Keratinocyte (primary cell): Measurements from ENCODE around the gene CACNG4. TPM values are rescaled to one million over a fixed set of nuclear protein-coding genes. Genes with fewer than 3 reads are reported as not detected.

ENCODE experiments used
- DNase-seq: peaks from one replicate; pipeline ENCODE4 v3.0.0-alpha.2; 2011; ENCODE audit warnings: low read depth, missing footprints, low spot score
- FAIRE-seq: peaks from 2 replicates; lab custom pipeline; 2011; peaks lifted over from hg19 to GRCh38; lab: Jason Lieb, UNC
- H2AFZ ChIP-seq: 2 replicates; pipeline ENCODE4 v1.6.0; 2012; ENCODE audit warnings: low read length, control low read depth, inconsistent platforms; ENCODE audit not compliant: control insufficient read depth
- H3K27ac ChIP-seq: 2 replicates; pipeline ENCODE4 v1.5.1; 2011; ENCODE audit warnings: low read length; ENCODE audit not compliant: control insufficient read depth, insufficient read depth
- H3K27me3 ChIP-seq: 3 replicates; pipeline ENCODE4 v1.6.0; 2011; ENCODE audit warnings: low read length; ENCODE audit not compliant: control insufficient read depth, insufficient read depth; ENCODE audit errors: extremely low read depth
- H3K36me3 ChIP-seq, 2 experiments: 2 replicates in 1 of 2; 3 replicates in 1 of 2; pipeline ENCODE4 v1.5.1; 2011; ENCODE audit warnings: low read length in 2 of 2, mild to moderate bottlenecking in 1 of 2; ENCODE audit not compliant: control insufficient read depth in 2 of 2, insufficient read depth in 2 of 2; ENCODE audit errors: extremely low read depth in 1 of 2
- H3K4me1 ChIP-seq: 3 replicates; pipeline ENCODE4 v1.5.1; 2011; ENCODE audit warnings: low read length; ENCODE audit not compliant: control insufficient read depth, insufficient read depth; ENCODE audit errors: extremely low read depth
- H3K4me2 ChIP-seq: 3 replicates; pipeline ENCODE4 v1.6.0; 2011; ENCODE audit warnings: low read depth, low read length; ENCODE audit not compliant: control insufficient read depth, insufficient read depth; ENCODE audit errors: extremely low read depth
- H3K4me3 ChIP-seq, 3 experiments: fragments of 200-600 bp in 1 of 3; sonication (generic) in 1 of 3; 2 replicates in 2 of 3; 3 replicates in 1 of 3; pipeline ENCODE4 v1.5.1; 2011 to 2016; ENCODE audit warnings: low read length in 3 of 3, mild to moderate bottlenecking in 3 of 3, control low read depth in 2 of 3, inconsistent platforms in 1 of 3, low read depth in 1 of 3, mixed read lengths in 1 of 3, mixed run types in 1 of 3, moderate library complexity in 1 of 3; ENCODE audit not compliant: control insufficient read depth in 2 of 3, insufficient read depth in 2 of 3; ENCODE audit errors: extremely low read depth in 1 of 3
- H3K79me2 ChIP-seq: 2 replicates; pipeline ENCODE4 v1.6.0; 2012; ENCODE audit warnings: low read length; ENCODE audit not compliant: control insufficient read depth, insufficient read depth
- H3K9ac ChIP-seq: 3 replicates; pipeline ENCODE4 v1.6.0; 2011; ENCODE audit warnings: low read length; ENCODE audit not compliant: control insufficient read depth, insufficient read depth; ENCODE audit errors: extremely low read depth
- H3K9me1 ChIP-seq: 3 replicates; pipeline ENCODE4 v1.6.0; 2011; ENCODE audit warnings: low read length; ENCODE audit not compliant: control insufficient read depth, insufficient read depth; ENCODE audit errors: extremely low read depth
- H3K9me3 ChIP-seq: 2 replicates; pipeline ENCODE4 v1.5.1; 2012; ENCODE audit warnings: low read depth, low read length; ENCODE audit not compliant: control insufficient read depth
- H4K20me1 ChIP-seq: 3 replicates; pipeline ENCODE4 v1.6.0; 2011; ENCODE audit warnings: low read length; ENCODE audit not compliant: control insufficient read depth, insufficient read depth; ENCODE audit errors: extremely low read depth
- CTCF ChIP-seq, 3 experiments: IDR thresholded peaks in 1 of 3; conservative IDR thresholded peaks in 1 of 3; optimal IDR thresholded peaks in 1 of 3; 2 replicates in 2 of 3; 3 replicates in 1 of 3; pipeline versions ENCODE3 to v1.5.1; 2011; ENCODE audit warnings: low read length in 3 of 3, mild to moderate bottlenecking in 3 of 3, moderate library complexity in 2 of 3, control low read depth in 1 of 3, inconsistent platforms in 1 of 3; ENCODE audit not compliant: insufficient read depth in 2 of 3; ENCODE audit errors: extremely low read depth in 1 of 3
- EZH2 ChIP-seq: IDR thresholded peaks from one replicate; pipeline ENCODE4 v1.6.1; 2012; ENCODE audit warnings: inconsistent platforms, mild to moderate bottlenecking, low read length, moderate library complexity
- dilution Hi-C: fragments of 300-500 bp; cut with MboI; formaldehyde crosslinking; loops from one replicate; pipeline ENCODE4 v1.7.0; 2020; ENCODE audit warnings: low sequenced_read_pairs; ENCODE audit not compliant: extremely low pct_ligation_motif_present
- polyA plus RNA-seq, 5 experiments: library from polyadenylated mRNA; depleted of rRNA in 3 of 5; stranded (reverse) in 3 of 5; stranded (forward) in 1 of 5; unstranded in 1 of 5; fragments of >200 nt; gene quantifications; 1 replicate in 1 of 5; 2 replicates in 3 of 5; 3 replicates in 1 of 5; pipeline versions ENCODE4 v1.2.1 to v1.2.3, GENCODE V29; 2011 to 2012; ENCODE audit warnings: missing spikeins in 2 of 5, low read depth in 1 of 5, low replicate concordance in 1 of 5

CACNG4 gene
- polyA plus RNA-seq, 1 donor (not counting 4 experiments of a cell fraction or from before 2014, with no cell fraction given), result not detected

- peaks cover 4% of the 10 kb centered on the region for H3K27me3 ChIP-seq
- DNase-seq (no peak), FAIRE-seq (no peak)
- H3K4me2 ChIP-seq, result no peak overlapping the region
- H3K9me1 ChIP-seq, result no peaks in the 10 kb centered on the region
- dilution Hi-C loops, result no loop called here
- no peaks in the 10 kb centered on the region for H3K36me3 ChIP-seq
- H3K79me2 ChIP-seq, result no peaks in the 10 kb centered on the region
- no peak overlapping the region for H2AFZ ChIP-seq
- H3K4me3 ChIP-seq, result no peak overlapping the region
- no peak for TF ChIP-seq EZH2
- no peak for TF ChIP-seq CTCF (optimal IDR thresholded peaks at IDR 0.05 in 1 of 3, IDR thresholded peaks at IDR 0.05 in 1 of 3, conservative IDR thresholded peaks at IDR 0.05 in 1 of 3; ENCODE audit: extremely low read depth in 1 of 3, insufficient read depth in 2 of 3, low read length in 3 of 3)
- H3K4me1 ChIP-seq, result no peaks in the 10 kb centered on the region
- no peak overlapping the region for H3K27ac ChIP-seq
- H3K9ac ChIP-seq, result no peak overlapping the region
- no peaks in the 10 kb centered on the region for H3K9me3 ChIP-seq
- no peaks in the 10 kb centered on the region for H4K20me1 ChIP-seq
These were observed 89.6 kb downstream of the CACNG4 start for GRCh38 chr17:67054011-67054591.

- Histone ChIP-seq H3K4me2 (no peak overlapping the region), H3K4me1 (no peaks in the 10 kb centered on the region), H3K9ac (no peak overlapping the region), H2AFZ (no peak overlapping the region), H4K20me1 (no peaks in the 10 kb centered on the region), H3K4me3 (no peak overlapping the region), H3K79me2 (no peaks in the 10 kb centered on the region), H3K36me3 (no peaks in the 10 kb centered on the region), H3K9me3 (no peaks in the 10 kb centered on the region), H3K27me3 (peaks cover 4% of the 10 kb centered on the region), H3K9me1 (no peaks in the 10 kb centered on the region), H3K27ac (no peak overlapping the region)
- FAIRE-seq, result no peak
- dilution Hi-C loops, result no loop called here
- no peak for TF ChIP-seq EZH2
- no peak for TF ChIP-seq CTCF (optimal IDR thresholded peaks at IDR 0.05 in 1 of 3, IDR thresholded peaks at IDR 0.05 in 1 of 3, conservative IDR thresholded peaks at IDR 0.05 in 1 of 3; ENCODE audit: extremely low read depth in 1 of 3, insufficient read depth in 2 of 3, low read length in 3 of 3)
- no peak for DNase-seq
These were observed 90.1 kb downstream of the CACNG4 start for GRCh38 chr17:67054608-67055007.
